IMR-90 (cell line): Measurements from ENCODE around the gene GALNT6. TPM values are rescaled to one million over a fixed set of nuclear protein-coding genes. Genes with fewer than 3 reads are reported as not detected.

Experiments
- ATAC-seq: fragments of 200-7000 bp; cut with Tn5 transposase; 2 replicates; pipeline ENCODE4 v1.9.1; 2020; ENCODE audit warnings: low read depth, mild to moderate bottlenecking, moderate library complexity
- BruUV-seq: library from RNA; stranded (reverse); fragments of 400-500 nt; replicated peaks from 2 replicates; lab custom pipeline; 2021; lab: Mats Ljungman, UMichigan
- CTCF ChIA-PET: fragments of 300-600 bp; formaldehyde crosslinking; extraction: SDS; loops from one replicate; lab custom pipeline; 2021; ENCODE audit warnings: antibody characterized with exemption; lab: Yijun Ruan, JAX
- POLR2A ChIA-PET: fragments of 300-600 bp; sonication (Branson Sonifier 250); formaldehyde crosslinking; loops from one replicate; lab custom pipeline; 2022; ENCODE audit warnings: antibody characterized with exemption; ENCODE audit not compliant: unreplicated experiment; lab: Charles Lee
- DNase-seq: peaks from one replicate; pipeline ENCODE4 v3.0.0; 2013
- H2AFZ ChIP-seq: replicated peaks from 2 replicates; pipeline ENCODE3; 2013; ENCODE audit warnings: low read length, mild to moderate bottlenecking; ENCODE audit not compliant: poor library complexity
- H2AK5ac ChIP-seq: 2 replicates; pipeline ENCODE4 v1.6.1; 2013; ENCODE audit warnings: low read depth, low read length, inconsistent platforms
- H2AK9ac ChIP-seq: replicated peaks from 2 replicates; pipeline ENCODE3; 2013; ENCODE audit warnings: mild to moderate bottlenecking, low read depth, low read length, moderate library complexity; ENCODE audit not compliant: poor library complexity
- H2BK120ac ChIP-seq: 2 replicates; pipeline ENCODE4 v1.6.1; 2013; ENCODE audit warnings: low read depth, low read length, inconsistent platforms
- H2BK15ac ChIP-seq: 3 replicates; pipeline ENCODE4 v1.6.1; 2013; ENCODE audit warnings: low read depth, low read length, inconsistent platforms
- H2BK20ac ChIP-seq: 2 replicates; pipeline ENCODE4 v1.6.1; 2013; ENCODE audit warnings: low read depth, mild to moderate bottlenecking, inconsistent platforms, low read length, moderate library complexity
- H2BK5ac ChIP-seq: 2 replicates; pipeline ENCODE4 v1.6.1; 2013; ENCODE audit warnings: mild to moderate bottlenecking, low read depth, low read length, inconsistent platforms; ENCODE audit not compliant: poor library complexity, severe bottlenecking
- H3K14ac ChIP-seq: replicated peaks from 2 replicates; pipeline ENCODE4 v1.6.1; 2013; ENCODE audit warnings: low read depth, low read length, inconsistent platforms
- H3K18ac ChIP-seq: 2 replicates; pipeline ENCODE4 v1.6.1; 2013; ENCODE audit warnings: low read depth, low read length, control low read depth
- H3K23ac ChIP-seq: 2 replicates; pipeline ENCODE4 v1.6.1; 2013; ENCODE audit warnings: low read depth, low read length, inconsistent platforms
- H3K27ac ChIP-seq: 2 replicates; pipeline ENCODE4 v1.5.1; 2013; ENCODE audit warnings: mild to moderate bottlenecking, control low read depth, low read length; ENCODE audit not compliant: insufficient read depth
- H3K27me3 ChIP-seq: 2 replicates; pipeline ENCODE4 v1.6.1; 2013; ENCODE audit warnings: low read length; ENCODE audit not compliant: control insufficient read depth, insufficient read depth
- H3K36me3 ChIP-seq: 2 replicates; pipeline ENCODE4 v1.6.1; 2013; ENCODE audit warnings: low read length, mixed read lengths; ENCODE audit not compliant: control insufficient read depth, insufficient read depth
- H3K4ac ChIP-seq: 2 replicates; pipeline ENCODE4 v1.6.1; 2013; ENCODE audit warnings: low read depth, low read length, inconsistent platforms
- H3K4me1 ChIP-seq: 2 replicates; pipeline ENCODE4 v1.6.1; 2013; ENCODE audit warnings: low read length, mixed read lengths; ENCODE audit not compliant: control insufficient read depth, insufficient read depth
- H3K4me2 ChIP-seq: 2 replicates; pipeline ENCODE4 v1.6.1; 2013; ENCODE audit warnings: low read depth, mild to moderate bottlenecking, control low read depth, low read length, moderate library complexity
- H3K4me3 ChIP-seq: 2 replicates; pipeline ENCODE4 v1.5.1; 2013; ENCODE audit warnings: low read depth, mild to moderate bottlenecking, control low read depth, low read length, moderate library complexity; ENCODE audit not compliant: insufficient read depth
- H3K56ac ChIP-seq: 2 replicates; pipeline ENCODE4 v1.6.1; 2013; ENCODE audit warnings: low read length, inconsistent platforms; ENCODE audit not compliant: insufficient read depth; ENCODE audit errors: extremely low read depth
- H3K79me1 ChIP-seq, 2 experiments: 2 replicates each; pipeline ENCODE4 v1.6.1; 2013; ENCODE audit warnings: low read length in 2 of 2, inconsistent platforms in 1 of 2, low read depth in 1 of 2
- H3K9ac ChIP-seq: 2 replicates; pipeline ENCODE4 v1.6.1; 2013; ENCODE audit warnings: low read depth, low read length, control low read depth
- H3K9me1 ChIP-seq: 2 replicates; pipeline ENCODE4 v1.6.1; 2013; ENCODE audit warnings: low read length, inconsistent platforms; ENCODE audit not compliant: insufficient read depth
- H3K9me3 ChIP-seq: 2 replicates; pipeline ENCODE4 v1.6.1; 2013; ENCODE audit warnings: low read length; ENCODE audit not compliant: control insufficient read depth, insufficient read depth
- H4K20me1 ChIP-seq: 2 replicates; pipeline ENCODE4 v1.6.1; 2013; ENCODE audit warnings: low read length, inconsistent platforms; ENCODE audit not compliant: insufficient read depth
- H4K5ac ChIP-seq: 2 replicates; pipeline ENCODE4 v1.6.1; 2013; ENCODE audit warnings: mild to moderate bottlenecking, low read depth, low read length, control low read depth
- H4K8ac ChIP-seq, 2 experiments: 2 replicates each; pipeline ENCODE4 v1.6.1; 2013; ENCODE audit warnings: low read depth in 2 of 2, low read length in 2 of 2, control low read depth in 1 of 2, inconsistent platforms in 1 of 2
- H4K91ac ChIP-seq: 2 replicates; pipeline ENCODE4 v1.6.1; 2013; ENCODE audit warnings: low read depth, low read length, inconsistent platforms; ENCODE audit not compliant: insufficient read depth
- BHLHE40 ChIP-seq: fragments of 150-350 bp; IDR thresholded peaks from 2 replicates; pipeline ENCODE4 v1.6.1; 2016; ENCODE audit warnings: mild to moderate bottlenecking, low read depth, low read length
- CEBPB ChIP-seq: IDR thresholded peaks from 2 replicates; pipeline ENCODE4 v1.6.1; 2012; ENCODE audit warnings: low read depth, low read length, improper control_type of control experiment
- CHD1 ChIP-seq: IDR thresholded peaks from 2 replicates; pipeline ENCODE4 v1.6.1; 2012; ENCODE audit warnings: low read depth, low read length, improper control_type of control experiment
- ELK1 ChIP-seq: fragments of 150-350 bp; IDR thresholded peaks from 2 replicates; pipeline ENCODE4 v1.6.1; 2016; ENCODE audit warnings: low read depth, mild to moderate bottlenecking, low read length, moderate library complexity, borderline replicate concordance
- FOS ChIP-seq: fragments of 150-350 bp; IDR thresholded peaks from 2 replicates; pipeline ENCODE4 v1.6.1; 2016; ENCODE audit warnings: low read depth, low read length
- MAFK ChIP-seq: IDR thresholded peaks from 2 replicates; pipeline ENCODE4 v1.6.1; 2012; ENCODE audit warnings: low read depth, low read length, improper control_type of control experiment
- MAZ ChIP-seq: IDR thresholded peaks from 2 replicates; pipeline ENCODE4 v1.6.1; 2012; ENCODE audit warnings: low read depth, mild to moderate bottlenecking, low read length, improper control_type of control experiment, moderate library complexity, borderline replicate concordance
- MXI1 ChIP-seq: IDR thresholded peaks from 2 replicates; pipeline ENCODE4 v1.6.1; 2012; ENCODE audit warnings: low read depth, mild to moderate bottlenecking, low read length, moderate library complexity, borderline replicate concordance
- NFE2L2 ChIP-seq: fragments of 150-350 bp; IDR thresholded peaks from 2 replicates; pipeline ENCODE4 v1.6.1; 2016; ENCODE audit warnings: low read depth, mild to moderate bottlenecking, low read length
- POLR2A ChIP-seq: IDR thresholded peaks from 2 replicates; pipeline ENCODE4 v1.6.1; 2012; ENCODE audit warnings: mild to moderate bottlenecking, low read depth, low read length
- RAD21 ChIP-seq: IDR thresholded peaks from 2 replicates; pipeline ENCODE4 v1.6.1; 2012; ENCODE audit warnings: low read length, improper control_type of control experiment
- RCOR1 ChIP-seq: IDR thresholded peaks from 2 replicates; pipeline ENCODE4 v1.6.1; 2012; ENCODE audit warnings: mild to moderate bottlenecking, low read length, improper control_type of control experiment; ENCODE audit not compliant: insufficient replicate concordance
- RFX5 ChIP-seq: IDR thresholded peaks from 2 replicates; pipeline ENCODE4 v1.8.0; 2012; ENCODE audit warnings: low read depth, mild to moderate bottlenecking, low read length, moderate library complexity
- SMC3 ChIP-seq: fragments of 150-350 bp; IDR thresholded peaks from 2 replicates; pipeline ENCODE4 v1.6.1; 2016; ENCODE audit warnings: low read depth, mild to moderate bottlenecking, antibody characterized with exemption, low read length, moderate library complexity
- USF2 ChIP-seq: fragments of 150-350 bp; IDR thresholded peaks from 2 replicates; pipeline ENCODE4 v1.6.1; 2017; ENCODE audit warnings: mild to moderate bottlenecking, antibody characterized with exemption, low read length, low read depth
- WGBS, 2 experiments: methylation state at CpG; one replicate each; pipeline versions ENCODE4 v1.1.5 to v1.1.7; 2013; ENCODE audit warnings: missing lambda C conversion rate in 2 of 2; ENCODE audit not compliant: insufficient read length in 1 of 2; ENCODE audit errors: extremely low coverage in 2 of 2; 5-methylcytosine and 5-hydroxymethylcytosine counted together
- dilution Hi-C: fragments of 300-500 bp; cut with HindIII; formaldehyde crosslinking; loops from one replicate; pipeline ENCODE4 v1.14.3; 2018; ENCODE audit warnings: low sequenced_read_pairs; ENCODE audit not compliant: unreplicated experiment
- in situ Hi-C: fragments of 300-500 bp; cut with MboI; formaldehyde crosslinking; loops from 3 replicates; pipeline ENCODE4 v1.14.3; 2019; ENCODE audit warnings: low sequenced_read_pairs, inconsistent platforms, mixed read lengths
- intact Hi-C: fragments of 100-400 bp; cut with micrococcal nuclease; formaldehyde crosslinking; loops from 2 replicates; pipeline ENCODE4 v1.10.0; 2022
- polyA plus RNA-seq, 3 experiments: library from polyadenylated mRNA; depleted of rRNA; stranded (reverse); fragments of >200 nt; gene quantifications; 2 replicates each; pipeline ENCODE4 v1.2.3, GENCODE V29; 2012; ENCODE audit warnings: low replicate concordance in 1 of 3
- total RNA-seq: library from RNA; depleted of rRNA; stranded (reverse); fragments of >200 nt; gene quantifications from 2 replicates; pipeline ENCODE4 v1.2.3, GENCODE V29; 2012

GALNT6 gene
- total and polyA plus RNA-seq, 2 of the 4 experiments (the other 2 are of a cell fraction) = 17.1 to 23.7 TPM

GRCh38 chr12:51341251-51342007, 49.8 kb downstream of the GALNT6 start (continued):
- TF ChIP-seq POLR2A = 0 out of 2 replicates have a peak, but pooled peaks have one; percentile 32
- no peak for TF ChIP-seq MAFK

- Histone ChIP-seq H3K18ac (no peak overlapping the region), H3K4me2 (no peak overlapping the region), H4K5ac (no peak overlapping the region), H2AFZ (no peak overlapping the region), H3K9ac (no peak overlapping the region), H3K4me3 (no peak overlapping the region), H2BK120ac (no peak overlapping the region), H3K4me1 (no peaks in the 10 kb centered on the region), H4K91ac (no peak overlapping the region), H3K23ac (no peak overlapping the region), H3K27ac (no peak overlapping the region), H2BK15ac (no peak overlapping the region), H3K14ac (no peak overlapping the region), H2BK20ac (no peak overlapping the region), H3K27me3 (no peaks in the 10 kb centered on the region; the same call in 1 of the 2 replicates), H3K4ac (no peak overlapping the region), H2BK5ac (no peak overlapping the region), H3K56ac (no peak overlapping the region), H3K9me3 (no peaks in the 10 kb centered on the region), H3K9me1 (no peaks in the 10 kb centered on the region), H3K79me1 (no peaks in the 10 kb centered on the region), H3K36me3 (no peaks in the 10 kb centered on the region), H2AK5ac (no peak overlapping the region), H2AK9ac (peak overlapping the region; percentile 35), H4K8ac (no peak overlapping the region), H4K20me1 (no peaks in the 10 kb centered on the region)
- WGBS, 2 experiments = 70 to 100% methylated on average over 1 to 2 of the region's 6 CpGs
- DNase-seq = no peak
- ChIA-PET POLR2A (no interaction called here), CTCF (interaction anchor here (2.0 to 2.3 kb wide), 2 partner anchors 11 to 70 kb away, joined by 17 to 19 read pairs; partner anchors contain the start of gene SMAGP)
- intact Hi-C loops = loop anchor here (2.0 to 10.0 kb wide), 4 partner anchors 232 to 512 kb away; partner anchors contain the start of gene CSRNP2
- BruUV-seq = no TSS peak
- in situ Hi-C loops = loop anchor here (10.0 kb wide), 2 partner anchors 255 to 515 kb away; partner anchors contain the start of gene CSRNP2
- no peak for ATAC-seq
- dilution Hi-C loops = no loop called here
- TF ChIP-seq CEBPB (no peak), RFX5 (no peak), MXI1 (no peak), ELK1 (no peak), SMC3 (no peak), BHLHE40 (no peak), USF2 (no peak), FOS (no peak), MAFK (no peak), NFE2L2 (no peak), RCOR1 (no peak), POLR2A (no peak), RAD21 (no peak), MAZ (no peak), CHD1 (no peak)
Measured at GRCh38 chr12:51339750-51340149, 51.5 kb downstream of the GALNT6 start.
